Adipocyte (in vitro differentiated cells): ENCODE measurements around the gene SLC39A11.
A peak's percentile ranks its signal among the peaks of the same experiment; 100 is the strongest.

ENCODE experiments used
- DNase-seq: peaks from one replicate; pipeline ENCODE4 v3.0.0-alpha.2; 2015; ENCODE audit warnings: low read depth
- H3K27me3 ChIP-seq: replicated peaks from 2 replicates; pipeline ENCODE4 v1.7.0; 2013; ENCODE audit warnings: mild to moderate bottlenecking, low read length, moderate library complexity; ENCODE audit not compliant: control insufficient read depth, insufficient read depth
- H3K36me3 ChIP-seq: 2 replicates; pipeline ENCODE4 v1.7.0; 2013; ENCODE audit warnings: low read length, mild to moderate bottlenecking, moderate library complexity; ENCODE audit not compliant: control insufficient read depth, insufficient read depth, severe bottlenecking
- H3K4me1 ChIP-seq: 2 replicates; pipeline ENCODE4 v1.7.0; 2013; ENCODE audit warnings: mild to moderate bottlenecking, low read length, moderate library complexity; ENCODE audit not compliant: control insufficient read depth, insufficient read depth
- H3K4me3 ChIP-seq: 2 replicates; pipeline ENCODE4 v1.7.0; 2013; ENCODE audit warnings: mild to moderate bottlenecking, low read length, moderate library complexity
- H3K9ac ChIP-seq: 2 replicates; pipeline ENCODE4 v1.7.0; 2013; ENCODE audit warnings: mild to moderate bottlenecking, low read length, moderate library complexity
- H3K9me3 ChIP-seq: 2 replicates; pipeline ENCODE4 v1.7.0; 2013; ENCODE audit warnings: mild to moderate bottlenecking, low read length, moderate library complexity; ENCODE audit not compliant: control insufficient read depth

Gene SLC39A11

DNA sequence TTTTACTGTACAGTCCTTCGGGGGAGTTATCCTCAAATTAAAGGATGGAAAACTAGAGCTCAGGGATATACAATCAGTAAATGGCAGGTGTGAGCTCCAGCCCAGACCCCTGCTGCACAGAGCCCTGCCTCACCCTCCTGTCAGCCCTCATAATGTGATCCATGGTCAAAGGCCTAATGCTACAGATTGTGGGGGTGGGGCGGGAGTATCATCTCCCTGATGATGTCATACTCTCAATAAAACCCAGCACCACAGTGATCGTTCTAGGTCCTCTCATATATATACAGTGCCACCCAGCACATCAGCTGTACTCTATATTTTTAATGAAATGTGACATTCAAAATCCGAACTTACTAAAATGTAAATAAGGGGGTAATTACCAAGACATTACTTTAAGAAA, 61.5 kb downstream of the SLC39A11 start:
- Histone ChIP-seq H3K27me3 (no peaks in the 10 kb centered on the region), H3K4me1 (peaks cover 14% of the 10 kb centered on the region), H3K9me3 (no peaks in the 10 kb centered on the region), H3K4me3 (no peak overlapping the region), H3K36me3 (no peaks in the 10 kb centered on the region), H3K9ac (no peak overlapping the region)
- no peak for DNase-seq

DNA sequence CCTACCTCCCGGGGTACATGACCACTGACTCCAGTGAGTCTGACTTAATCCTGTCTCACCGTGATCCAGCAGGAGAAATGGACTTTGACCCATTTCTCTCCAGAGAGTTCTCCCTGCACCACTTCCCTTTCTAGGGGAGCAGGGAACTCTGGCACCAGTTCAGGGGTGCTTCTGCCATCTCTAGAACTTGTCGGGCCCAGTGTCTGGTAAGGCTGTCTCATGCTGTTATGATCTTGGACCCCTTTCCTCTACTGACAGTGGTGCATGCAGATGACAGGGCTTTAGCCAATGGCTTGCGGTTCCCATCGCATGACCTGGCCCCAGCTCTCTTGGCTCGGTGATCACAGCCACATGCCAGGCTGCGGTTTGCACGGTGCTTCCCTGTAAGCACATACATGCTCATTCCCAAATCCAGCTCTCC, 62.0 kb downstream of the SLC39A11 start:
- DNase-seq: peak; percentile 30
- Histone ChIP-seq H3K27me3 (no peaks in the 10 kb centered on the region), H3K4me3 (no peak overlapping the region), H3K36me3 (no peaks in the 10 kb centered on the region), H3K4me1 (peaks cover 14% of the 10 kb centered on the region), H3K9ac (no peak overlapping the region), H3K9me3 (no peaks in the 10 kb centered on the region)

- Histone ChIP-seq H3K36me3 (no peaks in the 10 kb centered on the region), H3K9me3 (no peaks in the 10 kb centered on the region), H3K4me3 (no peak overlapping the region), H3K4me1 (peaks cover 14% of the 10 kb centered on the region), H3K27me3 (no peaks in the 10 kb centered on the region), H3K9ac (no peak overlapping the region)
- DNase-seq: peak; percentile 1
These were observed 62.5 kb downstream of the SLC39A11 start for GRCh38 chr17:73029991-73030390.

GRCh38 chr17:73029021-73029420, 63.5 kb downstream of the SLC39A11 start:
- no peak overlapping the region for H3K4me3 ChIP-seq
- peaks cover 14% of the 10 kb centered on the region for H3K4me1 ChIP-seq
- H3K27me3 ChIP-seq: no peaks in the 10 kb centered on the region
- no peak overlapping the region for H3K9ac ChIP-seq
- H3K36me3 ChIP-seq: no peaks in the 10 kb centered on the region
- no peak for DNase-seq
- no peaks in the 10 kb centered on the region for H3K9me3 ChIP-seq

DNA sequence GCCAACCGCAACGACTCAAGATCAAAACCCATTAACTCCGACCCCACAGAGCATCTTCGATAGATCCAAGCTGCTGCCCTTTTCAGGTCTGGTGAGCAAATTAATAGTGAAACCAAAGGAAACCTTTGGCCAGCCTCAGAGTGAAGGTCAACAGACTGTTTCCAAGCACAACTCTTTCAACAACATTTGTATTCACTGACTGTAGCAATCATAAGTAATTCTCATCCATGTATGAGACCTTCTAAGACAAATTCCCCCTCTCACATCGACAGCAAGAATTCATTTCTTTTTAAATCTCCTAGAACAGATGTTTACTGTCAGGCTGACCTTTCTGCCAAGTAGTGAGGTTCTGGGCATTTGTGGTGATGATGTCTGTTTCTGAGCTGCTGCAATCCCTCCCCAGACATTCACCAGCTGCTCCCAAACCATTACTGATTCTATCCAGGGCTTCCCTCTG, 64.2 kb downstream of the SLC39A11 start:
- Histone ChIP-seq H3K9me3 (no peaks in the 10 kb centered on the region), H3K9ac (no peak overlapping the region), H3K4me3 (no peak overlapping the region), H3K27me3 (no peaks in the 10 kb centered on the region), H3K36me3 (no peaks in the 10 kb centered on the region), H3K4me1 (peaks cover 14% of the 10 kb centered on the region)
- DNase-seq: peak; percentile 67

GRCh38 chr17:73027130-73027741, 65.3 kb downstream of the SLC39A11 start:
- H3K9ac ChIP-seq: no peak overlapping the region
- no peaks in the 10 kb centered on the region for H3K27me3 ChIP-seq
- no peak overlapping the region for H3K4me3 ChIP-seq

GRCh38 chr17:73025041-73025560, 67.4 kb downstream of the SLC39A11 start:
- Histone ChIP-seq H3K9me3 (peaks cover 1% of the 10 kb centered on the region), H3K9ac (no peak overlapping the region), H3K4me3 (no peak overlapping the region), H3K36me3 (no peaks in the 10 kb centered on the region), H3K27me3 (no peaks in the 10 kb centered on the region), H3K4me1 (peaks cover 5% of the 10 kb centered on the region)
- DNase-seq: no peak

More at GRCh38 chr17:73027130-73027741, 65.3 kb downstream of the SLC39A11 start:
- DNase-seq: peak; percentile 60
- H3K36me3 ChIP-seq: no peaks in the 10 kb centered on the region
- no peaks in the 10 kb centered on the region for H3K9me3 ChIP-seq
- H3K4me1 ChIP-seq: peaks cover 14% of the 10 kb centered on the region

DNA sequence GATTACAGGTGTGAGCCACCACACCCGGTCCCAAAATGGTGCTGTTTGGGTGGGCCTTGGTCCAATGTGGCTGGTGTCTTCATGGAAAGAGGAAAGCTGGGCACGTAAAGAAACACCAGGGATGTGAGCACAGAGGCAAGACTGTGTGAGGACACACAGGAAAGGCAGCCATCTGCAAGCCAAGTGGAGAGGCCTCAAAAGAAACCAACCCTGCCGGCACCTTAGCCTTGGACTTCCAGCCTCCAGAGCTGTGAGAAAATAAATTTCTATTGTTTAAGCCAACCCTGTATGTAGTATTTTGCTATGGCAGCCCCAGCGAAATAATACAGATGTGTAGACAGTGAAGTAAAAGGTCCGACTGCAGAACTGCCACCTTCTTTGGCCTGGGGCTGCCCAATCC, 68.7 kb downstream of the SLC39A11 start:
- H3K36me3 ChIP-seq: no peaks in the 10 kb centered on the region
- no peak for DNase-seq
- H3K4me3 ChIP-seq: no peak overlapping the region
- no peaks in the 10 kb centered on the region for H3K27me3 ChIP-seq
- no peak overlapping the region for H3K9ac ChIP-seq
- peaks cover 3% of the 10 kb centered on the region for H3K4me1 ChIP-seq
- peaks cover 7% of the 10 kb centered on the region for H3K9me3 ChIP-seq

DNA sequence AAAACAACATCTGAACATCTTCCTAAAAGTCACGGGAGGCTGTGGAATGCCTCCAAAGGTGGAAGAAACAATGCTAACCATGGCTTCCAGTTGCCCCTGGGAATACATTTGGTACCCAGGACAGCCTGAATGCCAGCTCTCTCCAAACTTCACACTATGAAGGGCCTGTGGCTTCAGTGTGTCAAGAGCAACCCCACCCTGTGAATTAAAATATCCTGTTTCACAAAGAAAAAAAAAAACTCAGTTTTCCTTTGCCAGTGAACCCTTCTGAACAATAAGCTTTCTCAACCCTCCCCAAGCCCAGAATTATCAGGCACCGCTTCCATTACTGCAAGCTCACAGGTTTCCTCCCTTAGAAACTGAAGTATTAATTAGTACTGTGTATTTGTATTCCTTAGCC, 69.8 kb downstream of the SLC39A11 start:
- Histone ChIP-seq H3K9ac (no peak overlapping the region), H3K4me1 (peaks cover 6% of the 10 kb centered on the region), H3K27me3 (no peaks in the 10 kb centered on the region), H3K36me3 (no peaks in the 10 kb centered on the region), H3K4me3 (no peak overlapping the region), H3K9me3 (peaks cover 11% of the 10 kb centered on the region)
- no peak for DNase-seq

GRCh38 chr17:73021771-73022170, 70.7 kb downstream of the SLC39A11 start:
- no peak overlapping the region for H3K9ac ChIP-seq

DNA sequence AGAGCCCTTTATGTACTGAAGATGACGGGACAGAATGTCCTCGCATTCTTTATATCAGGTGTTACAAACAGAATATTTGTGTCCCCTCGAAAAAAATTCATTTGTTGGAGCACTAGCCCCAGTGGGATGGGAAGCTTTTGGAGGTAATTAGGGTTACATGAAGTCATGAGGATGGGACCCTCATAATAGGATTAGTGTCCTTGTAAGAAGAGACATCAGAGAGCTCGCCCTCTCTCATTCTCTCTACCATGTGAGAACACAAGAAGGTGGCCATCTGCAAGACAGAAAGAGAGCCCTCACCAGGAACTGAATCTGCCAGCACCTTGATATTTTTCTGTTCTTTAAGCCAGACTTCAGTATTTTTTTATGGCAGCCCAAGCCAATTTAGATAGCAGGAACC, 72.4 kb downstream of the SLC39A11 start:
- Histone ChIP-seq H3K9ac (no peak overlapping the region), H3K4me1 (peaks cover 3% of the 10 kb centered on the region), H3K27me3 (no peaks in the 10 kb centered on the region), H3K4me3 (no peak overlapping the region), H3K9me3 (peaks cover 11% of the 10 kb centered on the region), H3K36me3 (no peaks in the 10 kb centered on the region)
- no peak for DNase-seq

More at GRCh38 chr17:73021771-73022170, 70.7 kb downstream of the SLC39A11 start:
- Histone ChIP-seq H3K27me3 (no peaks in the 10 kb centered on the region), H3K4me1 (peaks cover 3% of the 10 kb centered on the region), H3K4me3 (no peak overlapping the region), H3K36me3 (no peaks in the 10 kb centered on the region), H3K9me3 (peaks cover 11% of the 10 kb centered on the region)
- no peak for DNase-seq

- H3K9ac ChIP-seq: no peak overlapping the region
- peaks cover 3% of the 10 kb centered on the region for H3K4me1 ChIP-seq
- H3K9me3 ChIP-seq: peaks cover 11% of the 10 kb centered on the region
- H3K27me3 ChIP-seq: no peaks in the 10 kb centered on the region
- no peak overlapping the region for H3K4me3 ChIP-seq
- H3K36me3 ChIP-seq: no peaks in the 10 kb centered on the region
- no peak for DNase-seq
These were observed 73.9 kb downstream of the SLC39A11 start for GRCh38 chr17:73018599-73018998.
